Measurements from ENCODE around the gene ZRANB3. TPM values are rescaled to one million over a fixed set of nuclear protein-coding genes. Genes with fewer than 3 reads are reported as not detected.
"Not testable (repeated sequence)": the region's sequence is repeated elsewhere in the genome, so short reads cannot be mapped to it uniquely, and the experiment has no call there.

Gene ZRANB3
- total and polyA plus RNA-seq, 12 donors, result 0.66 to 5.7 (median 2.2) TPM

DNA sequence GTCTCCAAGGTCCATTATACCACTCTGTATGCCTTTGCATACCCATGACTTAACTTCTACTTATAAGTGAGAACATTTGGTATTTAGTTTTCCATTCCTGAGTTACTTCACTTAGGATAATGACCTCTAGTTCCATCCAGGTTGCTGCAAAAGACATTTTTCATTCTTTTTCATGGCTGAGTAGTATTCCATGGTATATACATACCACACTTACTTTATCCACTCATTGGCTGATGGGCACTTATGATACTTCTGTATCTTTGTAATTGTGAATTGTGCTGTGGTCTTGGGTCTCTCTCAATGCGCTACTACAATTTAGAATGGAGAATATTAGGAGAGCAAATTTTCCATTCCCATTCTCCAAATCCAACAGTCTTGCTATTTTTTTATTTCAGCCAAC lies 76.4 kb downstream of the ZRANB3 start:
- Histone ChIP-seq H3K9me3 (peaks cover 0 to 43% (median 23%) of the 10 kb centered on the region in 11 donors), H3K27ac (no peak overlapping the region), H3K27me3 (no peaks in the 10 kb centered on the region), H3K4me3 (no peak overlapping the region), H3K4me1 (no peaks in the 10 kb centered on the region), H3K36me3 (no peaks in the 10 kb centered on the region)
- intact Hi-C loops (cut with DNase I), result no loop called here
- 97 to 98% methylated on average over 1 of the region's 1 CpG for WGBS, 2 donors
- ATAC-seq (no peak), DNase-seq (no peak)
- TF ChIP-seq, protein P1, sequence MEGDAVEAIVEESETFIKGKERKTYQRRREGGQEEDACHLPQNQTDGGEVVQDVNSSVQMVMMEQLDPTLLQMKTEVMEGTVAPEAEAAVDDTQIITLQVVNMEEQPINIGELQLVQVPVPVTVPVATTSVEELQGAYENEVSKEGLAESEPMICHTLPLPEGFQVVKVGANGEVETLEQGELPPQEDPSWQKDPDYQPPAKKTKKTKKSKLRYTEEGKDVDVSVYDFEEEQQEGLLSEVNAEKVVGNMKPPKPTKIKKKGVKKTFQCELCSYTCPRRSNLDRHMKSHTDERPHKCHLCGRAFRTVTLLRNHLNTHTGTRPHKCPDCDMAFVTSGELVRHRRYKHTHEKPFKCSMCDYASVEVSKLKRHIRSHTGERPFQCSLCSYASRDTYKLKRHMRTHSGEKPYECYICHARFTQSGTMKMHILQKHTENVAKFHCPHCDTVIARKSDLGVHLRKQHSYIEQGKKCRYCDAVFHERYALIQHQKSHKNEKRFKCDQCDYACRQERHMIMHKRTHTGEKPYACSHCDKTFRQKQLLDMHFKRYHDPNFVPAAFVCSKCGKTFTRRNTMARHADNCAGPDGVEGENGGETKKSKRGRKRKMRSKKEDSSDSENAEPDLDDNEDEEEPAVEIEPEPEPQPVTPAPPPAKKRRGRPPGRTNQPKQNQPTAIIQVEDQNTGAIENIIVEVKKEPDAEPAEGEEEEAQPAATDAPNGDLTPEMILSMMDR (IDR thresholded peaks at IDR 0.05), result no peak

GRCh38 chr2:135453027-135453426 lies 78.0 kb downstream of the ZRANB3 start:
- intact Hi-C loops (cut with DNase I); DNase-seq; H3K4me3 ChIP-seq; ATAC-seq; H3K27me3 ChIP-seq; H3K4me1 ChIP-seq; H3K27ac ChIP-seq; H3K36me3 ChIP-seq: not testable (repeated sequence)
- 100% methylated on average over 1 of the region's 1 CpG for WGBS, 2 donors
- peaks cover 0 to 43% (median 23%) of the 10 kb centered on the region in 11 donors for H3K9me3 ChIP-seq

DNA sequence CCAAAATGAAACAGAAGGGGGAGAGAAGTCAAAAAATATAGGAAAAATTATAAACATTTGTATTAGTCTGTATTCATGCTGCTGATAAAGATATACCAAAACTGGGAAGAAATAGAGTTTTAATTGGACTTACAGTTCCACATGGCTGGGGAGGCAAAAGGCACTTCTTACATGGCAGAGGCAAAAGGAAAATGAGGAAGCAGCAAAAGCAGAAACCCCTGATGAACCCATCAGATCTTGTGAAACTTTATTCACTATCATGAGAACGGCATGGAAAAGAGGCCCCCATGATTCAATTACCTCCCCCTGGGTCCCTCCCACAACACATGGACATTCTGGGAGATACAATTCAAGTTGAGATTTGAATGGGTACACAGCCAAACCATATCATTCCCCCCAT lies 79.1 kb downstream of the ZRANB3 start:
- H3K9me3 ChIP-seq, result peaks cover 0 to 40% (median 23%) of the 10 kb centered on the region in 11 donors
- WGBS, 2 donors, result 91 to 95% methylated on average over 1 of the region's 1 CpG
- DNase-seq (no peak), ATAC-seq (no peak)
- H3K4me1 ChIP-seq, result no peaks in the 10 kb centered on the region
- no peak overlapping the region for H3K27ac ChIP-seq
- TF ChIP-seq, protein P1 (IDR thresholded peaks at IDR 0.05), result no peak
- no peak overlapping the region for H3K4me3 ChIP-seq
- intact Hi-C loops (cut with DNase I), result no loop called here
- peaks cover 0 to 4% (median 0%) of the 10 kb centered on the region in 9 donors for H3K36me3 ChIP-seq
- H3K27me3 ChIP-seq, result no peaks in the 10 kb centered on the region

- H3K27me3 ChIP-seq; H3K4me1 ChIP-seq; H3K27ac ChIP-seq; H3K4me3 ChIP-seq; ATAC-seq; DNase-seq; H3K36me3 ChIP-seq; intact Hi-C loops (cut with DNase I): not testable (repeated sequence)
- H3K9me3 ChIP-seq, result peaks cover 0 to 15% (median 0%) of the 10 kb centered on the region in 11 donors
- WGBS, 2 donors, result 93 to 94% methylated on average over 5 of the region's 5 CpGs
Measured at GRCh38 chr2:135443013-135443412, 88.0 kb downstream of the ZRANB3 start.

- H3K36me3 ChIP-seq; H3K9me3 ChIP-seq; H3K27me3 ChIP-seq; DNase-seq; ATAC-seq; H3K27ac ChIP-seq; intact Hi-C loops (cut with DNase I); H3K4me1 ChIP-seq; H3K4me3 ChIP-seq: not testable (repeated sequence)
- 95% methylated on average over 6 of the region's 6 CpGs for WGBS, 2 donors
Measured at GRCh38 chr2:135435155-135435554, 95.9 kb downstream of the ZRANB3 start.

- H3K9me3 ChIP-seq, result peaks cover 0 to 23% (median 7%) of the 10 kb centered on the region in 11 donors
- 90 to 92% methylated on average over 1 of the region's 1 CpG for WGBS, 2 donors
- TF ChIP-seq, protein P1 (IDR thresholded peaks at IDR 0.05), result no peak
Measured at GRCh38 chr2:135424849-135425248, 106.2 kb downstream of the ZRANB3 start.

More at GRCh38 chr2:135424849-135425248, 106.2 kb downstream of the ZRANB3 start:
- H3K27ac ChIP-seq, result no peak overlapping the region
- intact Hi-C loops (cut with DNase I), result no loop called here
- H3K4me1 ChIP-seq, result no peaks in the 10 kb centered on the region
- no peaks in the 10 kb centered on the region for H3K36me3 ChIP-seq
- H3K27me3 ChIP-seq, result no peaks in the 10 kb centered on the region
- DNase-seq (no peak), ATAC-seq (no peak)
- no peak overlapping the region for H3K4me3 ChIP-seq
